ENCODE data around the gene TNRC18.

Gene TNRC18

DNA sequence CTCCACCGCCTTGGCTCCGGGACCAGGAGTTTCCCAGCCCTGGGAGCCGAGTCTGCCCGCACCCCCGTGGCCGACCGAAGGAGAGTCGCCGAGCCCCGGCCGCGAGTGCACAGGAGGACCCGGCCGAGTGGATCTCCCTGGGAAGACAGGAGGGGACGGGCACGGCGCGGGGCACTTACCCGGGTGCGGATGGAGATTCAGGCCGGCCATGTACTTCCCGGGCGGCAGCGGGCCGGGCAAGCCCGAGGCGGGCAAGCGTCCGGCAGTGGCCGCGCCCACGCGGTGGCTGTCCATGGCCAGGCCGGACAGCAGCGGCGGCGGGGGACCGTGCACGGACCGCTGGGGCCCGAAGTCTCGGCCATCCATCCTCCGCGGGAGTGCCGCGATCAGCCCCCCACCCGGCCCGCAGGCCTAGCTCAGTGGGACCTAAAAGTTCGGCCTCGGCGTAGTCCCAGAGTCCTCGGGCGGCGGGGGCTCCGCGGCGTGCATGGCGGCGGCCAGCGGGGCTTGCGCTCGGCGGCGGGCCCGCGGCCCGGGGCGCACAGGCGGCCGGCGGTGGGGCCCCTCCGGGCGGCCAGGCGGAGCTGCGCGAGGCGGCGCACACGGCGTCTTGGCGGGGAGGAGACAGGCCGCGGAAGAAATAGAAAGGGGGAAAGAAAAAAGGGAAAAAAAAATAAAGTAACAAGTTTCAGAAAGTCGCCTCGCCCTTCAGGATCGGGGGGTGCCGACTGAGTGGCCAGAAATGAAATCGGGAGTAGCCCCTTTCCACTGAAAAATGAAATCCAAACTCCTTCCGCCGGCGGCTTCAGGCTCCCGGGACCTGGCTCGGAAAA is 2.5 kb downstream of the TNRC18 start:
- peaks cover 2% of the 10 kb centered on the region for H3K27me3 ChIP-seq (ENCODE audit: control insufficient read depth, insufficient read depth, low read length)
- H3K36me3 ChIP-seq (ENCODE audit: control insufficient read depth, insufficient read depth, low read length), result no peaks in the 10 kb centered on the region
- H3K27ac ChIP-seq (ENCODE audit: low read depth, low read length), result peak overlapping the region; percentile 96
- peaks cover 9% of the 10 kb centered on the region for H3K4me1 ChIP-seq (ENCODE audit: control insufficient read depth, insufficient read depth, low read length)
- H3K9ac ChIP-seq (ENCODE audit: low read length), result peak overlapping the region; percentile 82
- peak overlapping the region; percentile 76 for H3K4me3 ChIP-seq (ENCODE audit: low read length)

DNA sequence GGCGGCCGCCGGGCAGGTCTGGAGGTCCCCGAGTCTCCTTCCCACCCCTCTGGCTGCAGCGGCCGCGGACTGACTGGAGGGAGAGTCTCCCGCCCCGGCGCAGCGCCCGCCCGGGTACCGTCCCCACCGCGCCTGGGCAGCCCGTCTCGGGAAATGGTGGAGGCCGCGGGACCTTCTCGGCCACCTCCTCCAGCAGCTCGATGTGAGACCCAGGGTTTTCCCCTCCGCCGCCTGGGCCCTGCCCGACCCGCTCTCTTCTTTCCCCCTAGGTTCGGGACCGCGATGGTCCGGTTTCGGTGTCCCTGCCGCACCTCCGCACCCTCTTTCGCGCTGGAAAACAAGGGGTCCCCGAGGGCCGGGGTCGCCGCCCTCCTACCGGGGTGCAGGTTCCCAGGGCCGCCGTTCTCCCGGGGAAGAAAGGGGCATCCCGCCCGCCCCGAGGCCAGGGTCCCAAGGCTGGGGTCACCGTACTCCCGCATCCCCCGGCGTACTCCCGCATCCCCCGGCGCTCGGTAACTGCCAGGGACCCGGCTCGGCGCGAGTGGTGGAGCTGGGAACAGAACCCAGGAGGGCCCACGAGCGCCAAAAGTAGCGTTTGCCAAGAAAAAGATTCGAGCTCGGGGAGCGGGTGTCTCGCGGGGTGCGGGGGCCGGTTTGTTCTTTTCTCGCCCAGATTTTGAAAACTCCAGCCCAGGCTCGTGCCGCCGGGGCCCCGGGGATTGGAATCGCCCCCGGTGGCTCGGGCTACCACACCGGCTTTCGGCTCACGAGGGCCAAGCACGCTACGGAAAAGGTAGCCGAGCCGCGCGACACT is 3.4 kb downstream of the TNRC18 start:
- H3K4me3 ChIP-seq (ENCODE audit: low read length), result peak overlapping the region; percentile 76
- H3K27ac ChIP-seq (ENCODE audit: low read depth, low read length), result peak overlapping the region; percentile 96
- peaks cover 9% of the 10 kb centered on the region for H3K4me1 ChIP-seq (ENCODE audit: control insufficient read depth, insufficient read depth, low read length)

DNA sequence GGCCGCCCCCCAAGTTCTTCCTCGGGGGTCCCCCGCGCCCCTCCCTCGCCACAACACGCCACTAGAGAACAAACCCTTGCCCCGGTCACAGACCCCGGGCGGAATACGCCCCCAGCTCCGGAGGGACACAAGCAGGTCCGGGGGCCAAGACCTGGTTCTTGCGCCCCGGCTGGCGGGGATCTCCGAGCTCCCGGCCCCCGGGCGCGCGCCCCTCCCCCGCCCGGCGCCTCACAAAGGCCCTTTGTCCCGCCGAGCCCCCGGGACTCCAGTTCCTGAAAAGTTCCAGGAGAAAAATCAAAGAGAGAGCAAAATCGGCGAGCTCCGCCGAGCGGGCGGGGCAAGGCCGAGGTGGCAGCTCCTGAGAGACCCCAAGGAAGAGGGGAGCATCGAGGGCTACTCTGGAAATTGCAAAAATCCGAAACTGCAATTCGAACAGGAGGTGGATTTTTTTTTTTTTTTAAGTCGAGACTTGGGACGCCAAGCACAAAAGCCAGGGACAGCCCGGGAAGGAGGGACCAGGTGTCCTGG is 4.0 kb downstream of the TNRC18 start:
- Histone ChIP-seq H3K9ac (ENCODE audit: low read length) (peak overlapping the region; percentile 77), H3K4me1 (ENCODE audit: control insufficient read depth, insufficient read depth, low read length) (peaks cover 9% of the 10 kb centered on the region), H3K36me3 (ENCODE audit: control insufficient read depth, insufficient read depth, low read length) (no peaks in the 10 kb centered on the region), H3K27me3 (ENCODE audit: control insufficient read depth, insufficient read depth, low read length) (peaks cover 2% of the 10 kb centered on the region), H3K4me3 (ENCODE audit: low read length) (peak overlapping the region; percentile 76), H3K27ac (ENCODE audit: low read depth, low read length) (peak overlapping the region; percentile 96)

More for the DNA sequence above, 3.4 kb downstream of the TNRC18 start:
- peaks cover 2% of the 10 kb centered on the region for H3K27me3 ChIP-seq (ENCODE audit: control insufficient read depth, insufficient read depth, low read length)
- H3K36me3 ChIP-seq (ENCODE audit: control insufficient read depth, insufficient read depth, low read length), result no peaks in the 10 kb centered on the region
- H3K9ac ChIP-seq (ENCODE audit: low read length), result peak overlapping the region; percentile 77

DNA sequence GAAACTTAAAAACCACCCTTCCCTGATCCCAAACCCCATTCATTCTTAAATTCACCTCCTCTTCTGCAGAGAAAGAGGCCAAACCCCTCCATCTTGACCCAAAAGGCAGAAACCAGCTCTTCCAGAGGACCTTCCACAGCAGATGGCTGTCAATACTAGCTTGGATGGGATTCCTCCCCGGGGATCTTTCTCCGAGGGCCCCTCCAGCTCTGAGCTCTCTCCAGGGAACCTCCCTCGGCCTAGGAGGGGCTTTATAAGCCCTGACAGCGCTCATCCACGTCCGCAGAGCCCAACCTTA is 5.4 kb downstream of the TNRC18 start:
- Histone ChIP-seq H3K36me3 (ENCODE audit: control insufficient read depth, insufficient read depth, low read length) (no peaks in the 10 kb centered on the region), H3K4me3 (ENCODE audit: low read length) (peak overlapping the region; percentile 76), H3K27me3 (ENCODE audit: control insufficient read depth, insufficient read depth, low read length) (peaks cover 2% of the 10 kb centered on the region), H3K4me1 (ENCODE audit: control insufficient read depth, insufficient read depth, low read length) (peaks cover 9% of the 10 kb centered on the region), H3K9ac (ENCODE audit: low read length) (no peak overlapping the region), H3K27ac (ENCODE audit: low read depth, low read length) (peak overlapping the region; percentile 96)

DNA sequence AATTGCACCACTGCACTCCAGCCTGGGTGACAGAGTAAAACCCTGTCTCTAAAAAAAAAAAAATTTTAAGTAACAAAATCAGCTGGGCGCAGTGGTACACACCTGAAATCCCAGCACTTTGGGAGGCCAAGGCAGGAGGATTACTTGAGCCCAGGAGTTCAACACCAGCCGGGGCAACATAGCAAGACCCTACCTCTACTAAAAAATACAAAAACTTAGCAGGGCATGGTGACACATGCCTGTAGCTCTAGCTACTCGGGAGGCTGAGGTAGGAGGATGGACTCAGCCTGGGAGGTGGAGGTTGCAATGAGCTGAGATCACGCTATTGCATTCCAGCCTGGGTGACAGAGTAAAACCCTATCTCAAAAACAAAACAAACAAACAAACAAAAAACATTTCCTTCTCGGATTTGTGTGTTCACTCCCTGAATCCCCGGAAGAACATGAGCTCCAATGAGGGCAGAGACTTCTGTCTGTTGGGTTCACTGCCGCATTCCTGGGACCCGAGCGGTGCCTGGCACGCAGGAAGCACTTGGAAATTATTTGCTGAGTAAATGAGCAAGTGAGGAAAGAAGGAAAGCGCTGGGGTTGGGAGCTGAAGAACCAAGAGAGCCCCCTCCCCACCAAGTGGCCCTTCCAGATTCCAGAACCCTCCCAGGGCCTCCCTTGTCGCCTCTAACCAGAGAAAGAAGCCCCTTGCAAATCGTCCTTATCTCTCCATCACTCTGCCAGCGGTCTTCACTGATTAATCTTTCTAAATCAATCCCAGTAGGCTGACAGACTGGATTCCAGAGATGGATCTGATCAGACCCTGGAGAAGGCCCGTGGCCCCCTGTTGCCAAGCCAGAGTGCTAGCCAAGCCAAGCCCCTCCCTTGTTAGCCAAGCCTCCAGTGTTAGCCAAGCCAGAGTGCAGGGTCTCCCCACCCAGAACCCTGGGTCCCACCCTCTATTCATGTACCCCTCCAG is 6.2 kb downstream of the TNRC18 start:
- Histone ChIP-seq H3K27me3 (ENCODE audit: control insufficient read depth, insufficient read depth, low read length) (peaks cover 2% of the 10 kb centered on the region), H3K4me1 (ENCODE audit: control insufficient read depth, insufficient read depth, low read length) (peaks cover 9% of the 10 kb centered on the region), H3K4me3 (ENCODE audit: low read length) (peak overlapping the region; percentile 76), H3K27ac (ENCODE audit: low read depth, low read length) (peak overlapping the region; percentile 60), H3K9ac (ENCODE audit: low read length) (no peak overlapping the region), H3K36me3 (ENCODE audit: control insufficient read depth, insufficient read depth, low read length) (no peaks in the 10 kb centered on the region)

DNA sequence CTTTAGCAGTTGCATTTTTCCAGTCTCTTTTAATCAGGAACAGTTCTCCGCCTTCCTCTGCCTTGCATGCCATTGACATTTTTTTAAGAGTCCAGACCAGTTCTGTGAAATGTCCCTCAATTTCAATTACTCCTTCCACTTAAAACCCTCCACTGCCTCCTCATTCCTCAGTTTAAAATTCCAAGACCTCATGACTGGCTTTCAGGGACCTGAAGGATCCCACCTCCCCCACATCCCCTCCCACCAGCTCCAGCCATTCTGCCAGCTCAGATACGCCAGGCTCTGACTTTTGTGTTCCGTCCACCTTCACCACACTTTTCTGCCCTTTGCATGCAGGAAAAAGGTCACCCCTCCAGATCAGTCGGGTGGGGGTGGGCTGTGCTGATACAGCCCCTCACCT is 8.7 kb downstream of the TNRC18 start:
- Histone ChIP-seq H3K9ac (ENCODE audit: low read length) (no peak overlapping the region), H3K36me3 (ENCODE audit: control insufficient read depth, insufficient read depth, low read length) (no peaks in the 10 kb centered on the region), H3K27ac (ENCODE audit: low read depth, low read length) (peak overlapping the region; percentile 41), H3K4me1 (ENCODE audit: control insufficient read depth, insufficient read depth, low read length) (peaks cover 9% of the 10 kb centered on the region), H3K4me3 (ENCODE audit: low read length) (no peak overlapping the region), H3K27me3 (ENCODE audit: control insufficient read depth, insufficient read depth, low read length) (peaks cover 2% of the 10 kb centered on the region)

DNA sequence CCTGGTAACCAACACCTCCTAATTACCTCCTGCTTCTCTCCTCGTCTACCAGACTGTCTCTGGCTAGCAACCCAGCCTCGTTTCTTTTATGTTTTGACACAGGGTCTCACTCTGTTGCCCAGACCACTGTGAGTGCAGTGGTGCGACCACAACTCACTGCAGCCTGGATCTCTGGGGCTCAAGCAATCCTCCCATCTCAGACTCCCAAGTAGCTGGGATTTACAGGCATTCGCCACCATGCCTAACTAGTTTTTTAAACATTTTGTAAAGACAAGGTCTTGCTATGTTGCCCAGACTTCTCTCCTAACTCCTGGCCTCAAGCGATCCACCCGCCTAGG is 10.2 kb downstream of the TNRC18 start:
- H3K27me3 ChIP-seq (ENCODE audit: control insufficient read depth, insufficient read depth, low read length), result peaks cover 2% of the 10 kb centered on the region
- peak overlapping the region; percentile 10 for H3K9ac ChIP-seq (ENCODE audit: low read length)
- H3K4me1 ChIP-seq (ENCODE audit: control insufficient read depth, insufficient read depth, low read length), result peaks cover 7% of the 10 kb centered on the region
- H3K36me3 ChIP-seq (ENCODE audit: control insufficient read depth, insufficient read depth, low read length), result no peaks in the 10 kb centered on the region
- H3K4me3 ChIP-seq (ENCODE audit: low read length), result no peak overlapping the region
- H3K27ac ChIP-seq (ENCODE audit: low read depth, low read length), result no peak overlapping the region

DNA sequence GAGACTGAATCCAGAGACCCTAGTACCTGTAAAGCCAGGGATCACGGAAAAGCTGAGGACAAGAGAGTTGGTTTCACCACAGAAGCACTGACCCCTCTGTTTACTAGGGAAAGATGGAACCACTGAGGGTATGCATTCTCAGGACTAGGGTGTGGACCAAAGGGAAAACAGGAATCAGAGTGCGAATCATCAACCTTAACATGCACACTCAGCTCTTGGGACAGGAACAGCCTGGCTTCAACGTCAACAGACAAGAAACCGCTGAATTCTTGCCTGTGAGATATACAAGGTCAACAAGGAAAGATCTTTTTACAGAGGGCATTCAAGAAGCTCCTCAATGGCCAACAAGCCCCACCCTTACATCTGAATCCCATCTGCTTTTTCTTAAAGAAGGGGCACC is 14.9 kb downstream of the TNRC18 start:
- Histone ChIP-seq H3K36me3 (ENCODE audit: control insufficient read depth, insufficient read depth, low read length) (no peaks in the 10 kb centered on the region), H3K27me3 (ENCODE audit: control insufficient read depth, insufficient read depth, low read length) (no peaks in the 10 kb centered on the region), H3K4me1 (ENCODE audit: control insufficient read depth, insufficient read depth, low read length) (peaks cover 9% of the 10 kb centered on the region), H3K9ac (ENCODE audit: low read length) (no peak overlapping the region), H3K27ac (ENCODE audit: low read depth, low read length) (peak overlapping the region; percentile 24), H3K4me3 (ENCODE audit: low read length) (no peak overlapping the region)

DNA sequence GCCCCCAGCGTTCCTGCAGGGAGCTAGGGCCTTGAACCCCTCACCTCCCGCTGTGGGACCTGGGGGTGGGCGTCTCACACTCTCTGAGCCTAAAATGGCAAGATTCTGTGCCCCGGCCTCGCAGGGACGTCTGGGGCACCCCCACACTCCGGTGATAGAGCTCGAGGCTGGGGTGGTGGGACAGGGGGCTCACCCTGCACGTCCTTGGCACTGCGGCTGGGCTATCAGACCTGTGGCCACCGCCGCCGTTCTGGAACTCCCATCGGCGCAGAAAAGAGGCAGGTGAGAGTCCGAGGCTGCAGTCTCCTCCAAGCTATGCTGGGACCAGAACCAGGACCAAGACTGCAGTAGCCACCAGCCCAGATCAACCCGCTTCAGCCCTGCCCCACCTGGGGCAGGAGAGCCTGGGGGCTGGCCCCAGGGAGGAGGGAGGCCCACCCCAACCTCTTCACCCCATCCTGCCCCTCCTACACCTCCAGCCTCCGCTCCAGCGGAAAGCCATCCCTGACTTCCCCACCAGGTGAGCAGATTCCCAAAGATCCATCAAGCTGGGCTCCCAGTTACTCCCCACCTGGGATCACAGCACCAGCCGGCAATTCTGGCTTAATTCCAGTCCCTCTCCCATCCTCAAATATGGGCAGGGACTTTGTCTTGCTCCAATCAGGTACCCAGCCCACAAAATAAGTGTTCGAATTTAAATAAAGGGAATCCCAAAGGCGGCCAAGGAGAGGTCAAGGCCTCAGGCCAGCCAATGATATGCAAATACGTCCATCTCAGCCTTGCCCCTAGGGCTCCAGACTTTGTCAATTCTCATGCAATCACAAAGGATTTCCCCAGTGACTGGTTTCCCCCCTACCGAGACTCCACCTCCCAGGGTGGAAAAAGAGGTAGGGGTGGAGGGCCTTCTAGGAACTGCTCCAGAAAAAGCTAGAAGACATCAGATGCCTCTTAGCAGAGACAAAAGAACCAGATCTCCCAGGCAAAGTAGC is 16.4 kb downstream of the TNRC18 start:
- peaks cover 9% of the 10 kb centered on the region for H3K4me1 ChIP-seq (ENCODE audit: control insufficient read depth, insufficient read depth, low read length)
- no peak overlapping the region for H3K4me3 ChIP-seq (ENCODE audit: low read length)
- no peak overlapping the region for H3K9ac ChIP-seq (ENCODE audit: low read length)
- H3K36me3 ChIP-seq (ENCODE audit: control insufficient read depth, insufficient read depth, low read length), result no peaks in the 10 kb centered on the region
- no peak overlapping the region for H3K27ac ChIP-seq (ENCODE audit: low read depth, low read length)
- no peaks in the 10 kb centered on the region for H3K27me3 ChIP-seq (ENCODE audit: control insufficient read depth, insufficient read depth, low read length)

DNA sequence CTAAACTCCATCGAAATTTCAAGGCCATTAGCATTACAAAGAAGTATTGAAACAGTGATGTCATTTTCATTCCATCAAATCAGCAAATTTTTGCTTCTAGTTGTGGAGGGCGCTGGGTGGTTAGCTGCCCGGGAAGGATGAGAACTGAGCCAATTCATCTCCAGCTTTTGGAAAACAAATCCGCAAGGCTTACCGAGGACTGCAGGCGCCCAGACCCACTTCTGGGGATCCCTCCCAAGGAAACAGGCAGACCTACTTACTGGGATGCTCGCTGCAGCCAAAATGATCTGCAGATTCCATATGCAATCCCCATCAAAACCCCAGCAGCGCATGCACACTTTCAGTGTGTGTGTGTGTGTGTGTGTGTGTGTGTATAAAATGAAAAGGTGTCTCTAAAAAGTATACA is 19.2 kb downstream of the TNRC18 start:
- Histone ChIP-seq H3K36me3 (ENCODE audit: control insufficient read depth, insufficient read depth, low read length) (no peaks in the 10 kb centered on the region), H3K27ac (ENCODE audit: low read depth, low read length) (no peak overlapping the region)

DNA sequence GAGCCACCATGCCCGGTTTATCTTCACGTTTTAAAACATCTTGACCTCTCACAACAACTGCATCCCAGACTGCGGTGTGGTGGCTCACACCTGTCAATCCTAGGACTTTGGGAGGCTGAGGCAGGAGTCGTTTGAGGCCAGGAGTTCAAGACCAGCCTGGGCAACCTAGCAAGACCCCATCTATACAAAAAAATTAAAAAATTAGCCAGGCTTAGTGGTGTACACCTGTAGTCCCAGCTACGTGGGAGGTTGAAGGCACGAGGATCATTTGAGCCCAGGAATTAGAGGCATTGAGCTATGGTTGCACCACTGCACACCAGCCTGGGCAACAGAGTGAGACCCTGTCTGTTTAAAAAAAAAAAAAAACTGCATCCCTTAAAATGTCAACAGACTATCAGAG is 20.2 kb downstream of the TNRC18 start:
- Histone ChIP-seq H3K4me3 (ENCODE audit: low read length) (no peak overlapping the region), H3K36me3 (ENCODE audit: control insufficient read depth, insufficient read depth, low read length) (no peaks in the 10 kb centered on the region), H3K4me1 (ENCODE audit: control insufficient read depth, insufficient read depth, low read length) (peaks cover 7% of the 10 kb centered on the region), H3K27me3 (ENCODE audit: control insufficient read depth, insufficient read depth, low read length) (no peaks in the 10 kb centered on the region), H3K9ac (ENCODE audit: low read length) (no peak overlapping the region), H3K27ac (ENCODE audit: low read depth, low read length) (no peak overlapping the region)

More for the DNA sequence above, 19.2 kb downstream of the TNRC18 start:
- H3K27me3 ChIP-seq (ENCODE audit: control insufficient read depth, insufficient read depth, low read length), result no peaks in the 10 kb centered on the region
- H3K9ac ChIP-seq (ENCODE audit: low read length), result no peak overlapping the region
- peaks cover 9% of the 10 kb centered on the region for H3K4me1 ChIP-seq (ENCODE audit: control insufficient read depth, insufficient read depth, low read length)
- H3K4me3 ChIP-seq (ENCODE audit: low read length), result no peak overlapping the region

All from rectal smooth muscle tissue (tissue), 1 donor.